ENCODE results near the gene KRTAP10-1. TPM values are rescaled to one million over a fixed set of nuclear protein-coding genes. Genes with fewer than 3 reads are reported as not detected.
"Not testable (repeated sequence)": the region's sequence is repeated elsewhere in the genome, so short reads cannot be mapped to it uniquely, and the experiment has no call there.

The KRTAP10-1 gene
- total and polyA plus RNA-seq, 5 donors from 2014 or later: not detected

GRCh38 chr21:44574457-44575306 is 34.7 kb upstream of the KRTAP10-1 start:
- no peaks in the 10 kb centered on the region for H3K36me3 ChIP-seq (ENCODE audit: control insufficient read depth, insufficient read depth, low read length)
- Mint-ChIP-seq H3K9me3 (peaks cover 0 to 22% (median 4%) of the 10 kb centered on the region in 7 donors), H3K4me3 (no peak overlapping the region), H3K36me3 (peaks cover 6% of the 10 kb centered on the region), H3K27ac (peak overlapping the region in 1 of 3 donors; percentile 36), H3K27me3 (peaks cover 32% of the 10 kb centered on the region), H3K4me1 (peaks cover 0 to 5% (median 0%) of the 10 kb centered on the region in 4 donors)
- no peaks in the 10 kb centered on the region for H3K27me3 ChIP-seq (ENCODE audit: control insufficient read depth, insufficient read depth, low read length)
- no peak for ATAC-seq (ENCODE audit: low read depth in 2 of 2)
- no peak overlapping the region for H3K4me3 ChIP-seq (ENCODE audit: low read depth, low read length)
- peaks cover 5% of the 10 kb centered on the region for H3K4me1 ChIP-seq (ENCODE audit: control insufficient read depth, insufficient read depth, low read length, poor library complexity, severe bottlenecking)
- no peak for DNase-seq
- H3K9me3 ChIP-seq (ENCODE audit: control insufficient read depth in 2 of 2, low read length in 2 of 2): peaks cover 11 to 12% of the 10 kb centered on the region in 2 experiments
- no peak overlapping the region for H3K27ac ChIP-seq (ENCODE audit: insufficient read depth, low read length, poor library complexity, severe bottlenecking)

GRCh38 chr21:44573630-44574456 is 33.8 kb upstream of the KRTAP10-1 start, which contains the start of gene KRTAP10-4:
Gene KRTAP10-4, plus strand, starts transcription at chr21:44573729. Its CDS starts 30 bp downstream, at chr21:44573759.
- peaks cover 27% of the 10 kb centered on the region for H3K27me3 Mint-ChIP-seq
- H3K4me1 ChIP-seq (ENCODE audit: control insufficient read depth, insufficient read depth, low read length, poor library complexity, severe bottlenecking); H3K4me3 Mint-ChIP-seq; ATAC-seq (ENCODE audit: low read depth in 2 of 2); H3K36me3 ChIP-seq (ENCODE audit: control insufficient read depth, insufficient read depth, low read length); H3K27ac ChIP-seq (ENCODE audit: insufficient read depth, low read length, poor library complexity, severe bottlenecking); H3K27me3 ChIP-seq (ENCODE audit: control insufficient read depth, insufficient read depth, low read length); DNase-seq; H3K4me3 ChIP-seq (ENCODE audit: low read depth, low read length); H3K36me3 Mint-ChIP-seq; H3K4me1 Mint-ChIP-seq: not testable (repeated sequence)
- peak within 1 kb of the TSS in 1 of 3 donors; percentile 73 for H3K27ac Mint-ChIP-seq
- peaks cover 0 to 19% (median 1%) of the 10 kb centered on the region in 7 donors for H3K9me3 Mint-ChIP-seq
- peaks cover 11 to 12% of the 10 kb centered on the region in 2 experiments for H3K9me3 ChIP-seq (ENCODE audit: control insufficient read depth in 2 of 2, low read length in 2 of 2)

- H3K27ac Mint-ChIP-seq: peak overlapping the region in 1 of 3 donors; percentile 73
Observed at GRCh38 chr21:44572959-44573583, 33.1 kb upstream of the KRTAP10-1 start.

GRCh38 chr21:44571844-44572782 is 32.1 kb upstream of the KRTAP10-1 start:
- Mint-ChIP-seq H3K36me3 (peaks cover 3% of the 10 kb centered on the region), H3K4me3 (no peak overlapping the region)

More at GRCh38 chr21:44572959-44573583, 33.1 kb upstream of the KRTAP10-1 start:
- Histone ChIP-seq H3K27me3 (ENCODE audit: control insufficient read depth, insufficient read depth, low read length) (no peaks in the 10 kb centered on the region), H3K4me3 (ENCODE audit: low read depth, low read length) (no peak overlapping the region), H3K36me3 (ENCODE audit: control insufficient read depth, insufficient read depth, low read length) (no peaks in the 10 kb centered on the region), H3K4me1 (ENCODE audit: control insufficient read depth, insufficient read depth, low read length, poor library complexity, severe bottlenecking) (peaks cover 5% of the 10 kb centered on the region), H3K27ac (ENCODE audit: insufficient read depth, low read length, poor library complexity, severe bottlenecking) (no peak overlapping the region), H3K9me3 (ENCODE audit: control insufficient read depth in 2 of 2, low read length in 2 of 2) (peaks cover 11 to 12% of the 10 kb centered on the region in 2 experiments)
- Mint-ChIP-seq H3K36me3 (peaks cover 6% of the 10 kb centered on the region), H3K4me3 (no peak overlapping the region), H3K27me3 (peaks cover 23% of the 10 kb centered on the region), H3K4me1 (peaks cover 0 to 7% (median 0%) of the 10 kb centered on the region in 4 donors), H3K9me3 (peaks cover 0 to 18% (median 1%) of the 10 kb centered on the region in 7 donors)
- no peak for DNase-seq
- no peak for ATAC-seq (ENCODE audit: low read depth in 2 of 2)

GRCh38 chr21:44571296-44571695 is 31.3 kb upstream of the KRTAP10-1 start:
- Mint-ChIP-seq H3K9me3 (peaks cover 0 to 6% (median 1%) of the 10 kb centered on the region in 7 donors), H3K4me1 (peaks cover 0 to 7% (median 0%) of the 10 kb centered on the region in 4 donors), H3K4me3 (no peak overlapping the region), H3K27me3 (peaks cover 23% of the 10 kb centered on the region), H3K27ac (no peak overlapping the region), H3K36me3 (no peaks in the 10 kb centered on the region)
- H3K4me3 ChIP-seq (ENCODE audit: low read depth, low read length): no peak overlapping the region
- DNase-seq: no peak
- H3K27ac ChIP-seq (ENCODE audit: insufficient read depth, low read length, poor library complexity, severe bottlenecking): no peak overlapping the region
- no peaks in the 10 kb centered on the region for H3K9me3 ChIP-seq (ENCODE audit: control insufficient read depth in 2 of 2, low read length in 2 of 2)
- peaks cover 5% of the 10 kb centered on the region for H3K4me1 ChIP-seq (ENCODE audit: control insufficient read depth, insufficient read depth, low read length, poor library complexity, severe bottlenecking)
- H3K36me3 ChIP-seq (ENCODE audit: control insufficient read depth, insufficient read depth, low read length): no peaks in the 10 kb centered on the region
- ATAC-seq (ENCODE audit: low read depth in 2 of 2): no peak
- no peaks in the 10 kb centered on the region for H3K27me3 ChIP-seq (ENCODE audit: control insufficient read depth, insufficient read depth, low read length)

More at GRCh38 chr21:44571844-44572782, 32.1 kb upstream of the KRTAP10-1 start:
- H3K27me3 ChIP-seq (ENCODE audit: control insufficient read depth, insufficient read depth, low read length): no peaks in the 10 kb centered on the region
- peaks cover 6 to 8% of the 10 kb centered on the region in 2 experiments for H3K9me3 ChIP-seq (ENCODE audit: control insufficient read depth in 2 of 2, low read length in 2 of 2)
- no peak overlapping the region for H3K4me3 ChIP-seq (ENCODE audit: low read depth, low read length)
- Mint-ChIP-seq H3K4me1 (peaks cover 0 to 7% (median 0%) of the 10 kb centered on the region in 4 donors), H3K9me3 (peaks cover 0 to 11% (median 3%) of the 10 kb centered on the region in 7 donors), H3K27ac (no peak overlapping the region), H3K27me3 (peaks cover 23% of the 10 kb centered on the region)
- peaks cover 5% of the 10 kb centered on the region for H3K4me1 ChIP-seq (ENCODE audit: control insufficient read depth, insufficient read depth, low read length, poor library complexity, severe bottlenecking)
- H3K27ac ChIP-seq (ENCODE audit: insufficient read depth, low read length, poor library complexity, severe bottlenecking): no peak overlapping the region
- ATAC-seq (ENCODE audit: low read depth in 2 of 2) (no peak), DNase-seq (no peak)
- H3K36me3 ChIP-seq (ENCODE audit: control insufficient read depth, insufficient read depth, low read length): no peaks in the 10 kb centered on the region

GRCh38 chr21:44569861-44570517 is 30.0 kb upstream of the KRTAP10-1 start:
- peaks cover 10% of the 10 kb centered on the region for H3K4me1 ChIP-seq (ENCODE audit: control insufficient read depth, insufficient read depth, low read length, poor library complexity, severe bottlenecking)
- Mint-ChIP-seq H3K9me3 (peaks cover 0 to 3% (median 0%) of the 10 kb centered on the region in 7 donors), H3K4me1 (peaks cover 6 to 12% (median 6%) of the 10 kb centered on the region in 4 donors), H3K27me3 (peaks cover 14% of the 10 kb centered on the region), H3K27ac (peak overlapping the region in 1 of 3 donors; percentile 60), H3K36me3 (no peaks in the 10 kb centered on the region), H3K4me3 (no peak overlapping the region)
- no peak overlapping the region for H3K4me3 ChIP-seq (ENCODE audit: low read depth, low read length)
- H3K9me3 ChIP-seq (ENCODE audit: control insufficient read depth in 2 of 2, low read length in 2 of 2): no peaks in the 10 kb centered on the region
- H3K27me3 ChIP-seq (ENCODE audit: control insufficient read depth, insufficient read depth, low read length): no peaks in the 10 kb centered on the region
- no peak for ATAC-seq (ENCODE audit: low read depth in 2 of 2)
- no peaks in the 10 kb centered on the region for H3K36me3 ChIP-seq (ENCODE audit: control insufficient read depth, insufficient read depth, low read length)
- DNase-seq: no peak
- H3K27ac ChIP-seq (ENCODE audit: insufficient read depth, low read length, poor library complexity, severe bottlenecking): no peak overlapping the region

All from CD4-positive, CD25-positive, alpha-beta regulatory T cell (primary cell).